Fibroblast of lung (primary cell): ENCODE measurements around the gene FYN.

Experiments
- CTCF ChIP-seq, 2 donors: IDR thresholded peaks in 1 of 2; conservative IDR thresholded peaks in 1 of 2; 1 replicate in 1 of 2; 2 replicates in 1 of 2; pipeline ENCODE4 v1.5.1; 2011 to 2012; ENCODE audit warnings: low read length in 2 of 2, control low read depth in 1 of 2, inconsistent platforms in 1 of 2, low read depth in 1 of 2, mild to moderate bottlenecking in 1 of 2
- EZH2 ChIP-seq: IDR thresholded peaks from 2 replicates; pipeline ENCODE4 v1.5.1; 2012; ENCODE audit warnings: low read length, control low read depth, mild to moderate bottlenecking; ENCODE audit errors: missing control alignments

GRCh38 chr6:111650049-111650448, 223.2 kb downstream of the FYN start:
- TF ChIP-seq CTCF (conservative IDR thresholded peaks at IDR 0.05 in 1 of 2, IDR thresholded peaks at IDR 0.05 in 1 of 2; ENCODE audit: low read depth in 1 of 2, low read length in 2 of 2) (no peak), EZH2 (no peak)
